Uterus (tissue), 2 donors: ENCODE results near the gene KCNJ9.

ENCODE experiments used
- POLR2A ChIP-seq, 2 donors: fragments of 450-650 bp; IDR thresholded peaks; one replicate each; pipeline ENCODE4 v1.6.1; 2016; ENCODE audit warnings: antibody characterized with exemption in 2 of 2, mild to moderate bottlenecking in 1 of 2, moderate library complexity in 1 of 2
- TF ChIP-seq, protein P1 (sequence below), 4 experiments: fragments of 200-600 bp in 2 of 4; fragments of 450-650 bp in 2 of 4; sonication (generic) in 2 of 4; IDR thresholded peaks; one replicate each; pipeline ENCODE4 v1.5.1; 2016 to 2019; ENCODE audit warnings: antibody characterized with exemption in 4 of 4, mild to moderate bottlenecking in 2 of 4, moderate library complexity in 1 of 4

GRCh38 chr1:160083968-160084770, 2.8 kb downstream of the KCNJ9 start:
- TF ChIP-seq, protein P1, sequence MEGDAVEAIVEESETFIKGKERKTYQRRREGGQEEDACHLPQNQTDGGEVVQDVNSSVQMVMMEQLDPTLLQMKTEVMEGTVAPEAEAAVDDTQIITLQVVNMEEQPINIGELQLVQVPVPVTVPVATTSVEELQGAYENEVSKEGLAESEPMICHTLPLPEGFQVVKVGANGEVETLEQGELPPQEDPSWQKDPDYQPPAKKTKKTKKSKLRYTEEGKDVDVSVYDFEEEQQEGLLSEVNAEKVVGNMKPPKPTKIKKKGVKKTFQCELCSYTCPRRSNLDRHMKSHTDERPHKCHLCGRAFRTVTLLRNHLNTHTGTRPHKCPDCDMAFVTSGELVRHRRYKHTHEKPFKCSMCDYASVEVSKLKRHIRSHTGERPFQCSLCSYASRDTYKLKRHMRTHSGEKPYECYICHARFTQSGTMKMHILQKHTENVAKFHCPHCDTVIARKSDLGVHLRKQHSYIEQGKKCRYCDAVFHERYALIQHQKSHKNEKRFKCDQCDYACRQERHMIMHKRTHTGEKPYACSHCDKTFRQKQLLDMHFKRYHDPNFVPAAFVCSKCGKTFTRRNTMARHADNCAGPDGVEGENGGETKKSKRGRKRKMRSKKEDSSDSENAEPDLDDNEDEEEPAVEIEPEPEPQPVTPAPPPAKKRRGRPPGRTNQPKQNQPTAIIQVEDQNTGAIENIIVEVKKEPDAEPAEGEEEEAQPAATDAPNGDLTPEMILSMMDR (IDR thresholded peaks at IDR 0.05): peak; percentile 47 to 65 (median 52)
- TF ChIP-seq POLR2A (IDR thresholded peaks at IDR 0.05): no peak
